ENCODE results near the gene NFIC.

DNA sequence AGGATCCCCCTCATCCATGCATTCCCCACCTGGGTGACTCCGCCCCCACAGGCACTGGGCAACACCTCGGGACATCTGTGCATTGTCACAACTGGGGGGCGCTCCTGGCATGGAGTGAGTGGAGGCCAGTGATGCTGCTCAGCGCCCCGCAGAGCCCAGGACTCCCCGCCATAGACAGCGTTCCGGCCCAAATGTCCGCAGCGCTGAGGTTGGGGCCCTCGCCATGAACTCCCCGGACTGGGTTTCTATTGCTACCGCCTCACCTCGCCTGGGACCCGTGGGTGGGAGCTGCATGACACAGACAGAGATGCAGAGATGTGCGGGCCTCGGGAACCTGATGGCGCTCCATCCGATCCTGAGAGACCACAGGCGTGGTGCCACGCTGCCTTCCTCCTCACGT lies 144.3 kb downstream of the NFIC start:
- no peak for TF ChIP-seq STAT3 (IDR thresholded peaks at IDR 0.05; ENCODE audit: low read depth, low read length)
- no peak for TF ChIP-seq ZNF622 (IDR thresholded peaks at IDR 0.05)
- no peak for TF ChIP-seq SMC3 (IDR thresholded peaks at IDR 0.05; ENCODE audit: borderline replicate concordance, low read length)
- TF ChIP-seq, protein P1, sequence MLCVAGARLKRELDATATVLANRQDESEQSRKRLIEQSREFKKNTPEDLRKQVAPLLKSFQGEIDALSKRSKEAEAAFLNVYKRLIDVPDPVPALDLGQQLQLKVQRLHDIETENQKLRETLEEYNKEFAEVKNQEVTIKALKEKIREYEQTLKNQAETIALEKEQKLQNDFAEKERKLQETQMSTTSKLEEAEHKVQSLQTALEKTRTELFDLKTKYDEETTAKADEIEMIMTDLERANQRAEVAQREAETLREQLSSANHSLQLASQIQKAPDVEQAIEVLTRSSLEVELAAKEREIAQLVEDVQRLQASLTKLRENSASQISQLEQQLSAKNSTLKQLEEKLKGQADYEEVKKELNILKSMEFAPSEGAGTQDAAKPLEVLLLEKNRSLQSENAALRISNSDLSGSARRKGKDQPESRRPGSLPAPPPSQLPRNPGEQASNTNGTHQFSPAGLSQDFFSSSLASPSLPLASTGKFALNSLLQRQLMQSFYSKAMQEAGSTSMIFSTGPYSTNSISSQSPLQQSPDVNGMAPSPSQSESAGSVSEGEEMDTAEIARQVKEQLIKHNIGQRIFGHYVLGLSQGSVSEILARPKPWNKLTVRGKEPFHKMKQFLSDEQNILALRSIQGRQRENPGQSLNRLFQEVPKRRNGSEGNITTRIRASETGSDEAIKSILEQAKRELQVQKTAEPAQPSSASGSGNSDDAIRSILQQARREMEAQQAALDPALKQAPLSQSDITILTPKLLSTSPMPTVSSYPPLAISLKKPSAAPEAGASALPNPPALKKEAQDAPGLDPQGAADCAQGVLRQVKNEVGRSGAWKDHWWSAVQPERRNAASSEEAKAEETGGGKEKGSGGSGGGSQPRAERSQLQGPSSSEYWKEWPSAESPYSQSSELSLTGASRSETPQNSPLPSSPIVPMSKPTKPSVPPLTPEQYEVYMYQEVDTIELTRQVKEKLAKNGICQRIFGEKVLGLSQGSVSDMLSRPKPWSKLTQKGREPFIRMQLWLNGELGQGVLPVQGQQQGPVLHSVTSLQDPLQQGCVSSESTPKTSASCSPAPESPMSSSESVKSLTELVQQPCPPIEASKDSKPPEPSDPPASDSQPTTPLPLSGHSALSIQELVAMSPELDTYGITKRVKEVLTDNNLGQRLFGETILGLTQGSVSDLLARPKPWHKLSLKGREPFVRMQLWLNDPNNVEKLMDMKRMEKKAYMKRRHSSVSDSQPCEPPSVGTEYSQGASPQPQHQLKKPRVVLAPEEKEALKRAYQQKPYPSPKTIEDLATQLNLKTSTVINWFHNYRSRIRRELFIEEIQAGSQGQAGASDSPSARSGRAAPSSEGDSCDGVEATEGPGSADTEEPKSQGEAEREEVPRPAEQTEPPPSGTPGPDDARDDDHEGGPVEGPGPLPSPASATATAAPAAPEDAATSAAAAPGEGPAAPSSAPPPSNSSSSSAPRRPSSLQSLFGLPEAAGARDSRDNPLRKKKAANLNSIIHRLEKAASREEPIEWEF (IDR thresholded peaks at IDR 0.05; ENCODE audit: insufficient replicate concordance, low read depth, low read length): no peak
- no peak for TF ChIP-seq EGR1 (IDR thresholded peaks at IDR 0.05; ENCODE audit: borderline replicate concordance in 1 of 2, low read depth in 2 of 2, low read length in 2 of 2)
- TF ChIP-seq CTCF (IDR thresholded peaks at IDR 0.05 in 2 of 3, conservative IDR thresholded peaks at IDR 0.05 in 1 of 3; ENCODE audit: control insufficient read depth in 2 of 3, extremely low read depth in 1 of 3, insufficient read depth in 1 of 3, low read depth in 3 of 3, low read length in 3 of 3): no peak
- TF ChIP-seq ZNF384 (IDR thresholded peaks at IDR 0.05; ENCODE audit: borderline replicate concordance, low read depth, low read length): no peak
- TF ChIP-seq EP300 (IDR thresholded peaks at IDR 0.05; ENCODE audit: borderline replicate concordance in 1 of 2, control insufficient read depth in 1 of 2, low read depth in 2 of 2, low read length in 2 of 2): no peak
- TF ChIP-seq POLR2AphosphoS2 (IDR thresholded peaks at IDR 0.05; ENCODE audit: low read depth, low read length): no peak
- no peak for TF ChIP-seq MAX (IDR thresholded peaks at IDR 0.05; ENCODE audit: low read depth, low read length)
- TF ChIP-seq TCF7 (IDR thresholded peaks at IDR 0.05; ENCODE audit: borderline replicate concordance): no peak
- TF ChIP-seq PAX8 (IDR thresholded peaks at IDR 0.05): no peak
- no peak for TF ChIP-seq BCL3 (IDR thresholded peaks at IDR 0.05; ENCODE audit: borderline replicate concordance, insufficient read depth, low read depth, low read length, poor library complexity, severe bottlenecking)
- no peak for TF ChIP-seq POLR2AphosphoS5 (IDR thresholded peaks at IDR 0.05; ENCODE audit: low read length)
